ENCODE data around the gene PLCH2.
A peak's percentile ranks its signal among the peaks of the same experiment; 100 is the strongest.

Gene PLCH2

GRCh38 chr1:2466270-2466665 lies 9.8 kb upstream of the PLCH2 start:
- Histone ChIP-seq H3K4me3 (ENCODE audit: low read depth in 1 of 2, low read length in 2 of 2) (no peak overlapping the region), H3K79me2 (ENCODE audit: insufficient read depth, low read length) (no peaks in the 10 kb centered on the region), H3K4me2 (ENCODE audit: insufficient read depth, low read length) (no peak overlapping the region)

DNA sequence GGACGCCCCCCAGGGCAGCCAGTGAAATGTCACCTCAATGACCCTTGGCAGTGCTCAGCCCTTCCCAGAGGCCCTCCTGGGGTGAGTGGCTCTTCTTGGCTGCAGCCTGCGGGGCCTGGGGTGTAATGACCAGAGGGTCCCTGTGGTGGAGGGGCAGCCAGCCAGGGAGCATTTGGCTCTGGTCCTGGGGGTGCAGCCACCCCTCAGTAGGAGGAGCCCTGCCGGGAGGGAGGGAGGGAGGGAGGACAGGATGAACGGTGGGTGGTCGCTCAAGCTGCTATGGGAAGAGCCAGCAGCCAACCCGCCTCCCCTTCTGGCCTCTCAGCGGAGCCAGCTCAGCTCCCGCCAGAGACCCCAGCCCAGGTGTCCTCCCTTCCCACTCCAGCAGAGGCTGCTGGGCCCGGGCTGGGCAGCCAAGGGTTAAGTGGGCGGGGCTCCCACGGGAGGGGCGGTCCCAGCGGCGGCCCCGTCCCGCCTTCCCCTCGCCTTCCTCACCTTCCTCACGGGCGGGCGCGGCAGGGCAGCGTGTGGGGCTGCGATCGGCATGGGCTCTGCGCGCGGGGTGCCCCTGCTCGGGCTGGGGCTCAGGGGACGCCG lies 9.0 kb upstream of the PLCH2 start:
- DNase-seq (peak; percentile 9), ATAC-seq (ENCODE audit: insufficient read depth, low read depth) (no peak; the same call in 2 of the 3 replicates)
- no peaks in the 10 kb centered on the region for H3K36me3 ChIP-seq (ENCODE audit: insufficient read depth, low read length)
- no peaks in the 10 kb centered on the region for H3K4me1 ChIP-seq (ENCODE audit: insufficient read depth, low read length)
- peaks cover 39% of the 10 kb centered on the region for H4K20me1 ChIP-seq (ENCODE audit: insufficient read depth, low read length)
- H3K9me3 ChIP-seq (ENCODE audit: insufficient read depth, low read length, severe bottlenecking): no peaks in the 10 kb centered on the region
- H3K27ac ChIP-seq (ENCODE audit: low read length): no peak overlapping the region
- no peak overlapping the region for H3K4me2 ChIP-seq (ENCODE audit: insufficient read depth, low read length)
- no peaks in the 10 kb centered on the region for H3K27me3 ChIP-seq (ENCODE audit: insufficient read depth, low read length, poor library complexity)
- no peak overlapping the region for H2AFZ ChIP-seq (ENCODE audit: low read depth, low read length)
- no peak overlapping the region for H3K9ac ChIP-seq (ENCODE audit: low read depth, low read length)
- H3K79me2 ChIP-seq (ENCODE audit: insufficient read depth, low read length): no peaks in the 10 kb centered on the region
- TF ChIP-seq, protein P1, sequence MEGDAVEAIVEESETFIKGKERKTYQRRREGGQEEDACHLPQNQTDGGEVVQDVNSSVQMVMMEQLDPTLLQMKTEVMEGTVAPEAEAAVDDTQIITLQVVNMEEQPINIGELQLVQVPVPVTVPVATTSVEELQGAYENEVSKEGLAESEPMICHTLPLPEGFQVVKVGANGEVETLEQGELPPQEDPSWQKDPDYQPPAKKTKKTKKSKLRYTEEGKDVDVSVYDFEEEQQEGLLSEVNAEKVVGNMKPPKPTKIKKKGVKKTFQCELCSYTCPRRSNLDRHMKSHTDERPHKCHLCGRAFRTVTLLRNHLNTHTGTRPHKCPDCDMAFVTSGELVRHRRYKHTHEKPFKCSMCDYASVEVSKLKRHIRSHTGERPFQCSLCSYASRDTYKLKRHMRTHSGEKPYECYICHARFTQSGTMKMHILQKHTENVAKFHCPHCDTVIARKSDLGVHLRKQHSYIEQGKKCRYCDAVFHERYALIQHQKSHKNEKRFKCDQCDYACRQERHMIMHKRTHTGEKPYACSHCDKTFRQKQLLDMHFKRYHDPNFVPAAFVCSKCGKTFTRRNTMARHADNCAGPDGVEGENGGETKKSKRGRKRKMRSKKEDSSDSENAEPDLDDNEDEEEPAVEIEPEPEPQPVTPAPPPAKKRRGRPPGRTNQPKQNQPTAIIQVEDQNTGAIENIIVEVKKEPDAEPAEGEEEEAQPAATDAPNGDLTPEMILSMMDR (IDR thresholded peaks at IDR 0.05; ENCODE audit: borderline replicate concordance, extremely low read depth, low read length, poor library complexity, severe bottlenecking): no peak
- no peak for TF ChIP-seq EZH2 (IDR thresholded peaks at IDR 0.05; ENCODE audit: borderline replicate concordance, low read depth, low read length, severe bottlenecking)
- H3K4me3 ChIP-seq (ENCODE audit: low read depth in 1 of 2, low read length in 2 of 2): no peak overlapping the region

More at GRCh38 chr1:2466270-2466665, 9.8 kb upstream of the PLCH2 start:
- Histone ChIP-seq H3K36me3 (ENCODE audit: insufficient read depth, low read length) (no peaks in the 10 kb centered on the region), H3K4me1 (ENCODE audit: insufficient read depth, low read length) (no peaks in the 10 kb centered on the region), H3K27me3 (ENCODE audit: insufficient read depth, low read length, poor library complexity) (no peaks in the 10 kb centered on the region), H3K9ac (ENCODE audit: low read depth, low read length) (no peak overlapping the region), H4K20me1 (ENCODE audit: insufficient read depth, low read length) (peaks cover 39% of the 10 kb centered on the region), H3K27ac (ENCODE audit: low read length) (no peak overlapping the region), H2AFZ (ENCODE audit: low read depth, low read length) (no peak overlapping the region), H3K9me3 (ENCODE audit: insufficient read depth, low read length, severe bottlenecking) (no peaks in the 10 kb centered on the region)
- TF ChIP-seq, protein P1 (IDR thresholded peaks at IDR 0.05; ENCODE audit: borderline replicate concordance, extremely low read depth, low read length, poor library complexity, severe bottlenecking): no peak
- TF ChIP-seq EZH2 (IDR thresholded peaks at IDR 0.05; ENCODE audit: borderline replicate concordance, low read depth, low read length, severe bottlenecking): no peak
- DNase-seq (peak; percentile 8), ATAC-seq (ENCODE audit: insufficient read depth, low read depth) (no peak)

- ATAC-seq (ENCODE audit: insufficient read depth, low read depth): peak; percentile 88
- H3K4me1 ChIP-seq (ENCODE audit: insufficient read depth, low read length): no peaks in the 10 kb centered on the region
- peaks cover 39% of the 10 kb centered on the region for H4K20me1 ChIP-seq (ENCODE audit: insufficient read depth, low read length)
- H3K4me3 ChIP-seq (ENCODE audit: low read depth in 1 of 2, low read length in 2 of 2): no peak overlapping the region
- H3K9me3 ChIP-seq (ENCODE audit: insufficient read depth, low read length, severe bottlenecking): no peaks in the 10 kb centered on the region
- no peaks in the 10 kb centered on the region for H3K27me3 ChIP-seq (ENCODE audit: insufficient read depth, low read length, poor library complexity)
- H3K36me3 ChIP-seq (ENCODE audit: insufficient read depth, low read length): no peaks in the 10 kb centered on the region
- TF ChIP-seq EZH2 (IDR thresholded peaks at IDR 0.05; ENCODE audit: borderline replicate concordance, low read depth, low read length, severe bottlenecking): no peak
- TF ChIP-seq, protein P1 (IDR thresholded peaks at IDR 0.05; ENCODE audit: borderline replicate concordance, extremely low read depth, low read length, poor library complexity, severe bottlenecking): no peak
- peak; percentile 66 for DNase-seq
- no peak overlapping the region for H3K27ac ChIP-seq (ENCODE audit: low read length)
- no peaks in the 10 kb centered on the region for H3K79me2 ChIP-seq (ENCODE audit: insufficient read depth, low read length)
- no peak overlapping the region for H2AFZ ChIP-seq (ENCODE audit: low read depth, low read length)
- no peak overlapping the region for H3K4me2 ChIP-seq (ENCODE audit: insufficient read depth, low read length)
- no peak overlapping the region for H3K9ac ChIP-seq (ENCODE audit: low read depth, low read length)
Observed at GRCh38 chr1:2468041-2468472, 8.0 kb upstream of the PLCH2 start.

Data from DND-41 (cell line).